ENCODE data around the gene FERMT1. TPM values are rescaled to one million over a fixed set of nuclear protein-coding genes. Genes with fewer than 3 reads are reported as not detected.

The FERMT1 gene
- polyA plus RNA-seq, 3 donors, result not detected

DNA sequence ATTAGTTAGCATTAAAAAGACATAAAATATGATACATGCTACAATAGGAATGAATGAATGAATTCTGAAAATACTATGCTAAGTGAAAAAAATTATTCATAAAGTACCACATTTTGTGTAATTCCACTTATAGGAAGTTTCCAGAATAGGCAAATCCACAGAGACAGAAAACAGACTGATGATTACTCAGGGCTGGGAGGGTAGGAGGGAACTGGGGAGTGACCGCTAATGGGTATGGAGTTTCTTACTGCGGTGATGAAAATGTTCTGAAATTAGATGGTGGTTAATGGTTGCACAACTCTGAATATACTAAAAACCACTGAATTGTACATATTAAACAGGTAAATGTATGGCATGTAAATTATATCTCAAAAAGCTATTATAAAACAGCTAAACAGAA is 22.6 kb downstream of the FERMT1 start:
- Histone ChIP-seq H3K36me3 (replicated peaks in 1 of 2; ENCODE audit: control insufficient read depth in 1 of 2, insufficient read depth in 2 of 2, low read length in 2 of 2) (no peaks in the 10 kb centered on the region), H3K9me3 (replicated peaks in 1 of 2; ENCODE audit: control insufficient read depth in 1 of 2, insufficient read depth in 1 of 2, low read length in 2 of 2) (no peaks in the 10 kb centered on the region), H3K79me2 (ENCODE audit: insufficient read depth, low read length) (no peaks in the 10 kb centered on the region), H4K20me1 (ENCODE audit: insufficient read depth, low read length) (no peaks in the 10 kb centered on the region), H3K27me3 (ENCODE audit: control insufficient read depth in 2 of 2, insufficient read depth in 2 of 2, low read length in 2 of 2) (no peaks in the 10 kb centered on the region), H3K4me1 (ENCODE audit: control insufficient read depth in 1 of 2, insufficient read depth in 2 of 2, low read length in 2 of 2) (peaks cover 0 to 8% of the 10 kb centered on the region in 2 donors), H3K27ac (ENCODE audit: low read depth in 1 of 2, low read length in 2 of 2) (no peak overlapping the region), H2AFZ (ENCODE audit: insufficient read depth, low read depth, low read length, poor library complexity, severe bottlenecking) (no peak overlapping the region), H3K9ac (ENCODE audit: insufficient read depth, low read length, poor library complexity, severe bottlenecking) (no peak overlapping the region), H3K4me3 (replicated peaks in 1 of 3; ENCODE audit: low read depth in 2 of 3, low read length in 3 of 3) (no peak overlapping the region), H3K4me2 (replicated peaks; ENCODE audit: extremely low read depth, low read length, poor library complexity, severe bottlenecking) (no peak overlapping the region)
- no peak overlapping the region for H3K4me3 Mint-ChIP-seq
- H3K27ac Mint-ChIP-seq, result no peak overlapping the region
- H3K36me3 Mint-ChIP-seq, result no peaks in the 10 kb centered on the region
- intact Hi-C loops (cut with micrococcal nuclease), result no loop called here
- H3K27me3 Mint-ChIP-seq (ENCODE audit: low read depth in 3 of 3), result peaks cover 0 to 1% (median 0%) of the 10 kb centered on the region in 3 donors
- H3K4me1 Mint-ChIP-seq, result peaks cover 10% of the 10 kb centered on the region
- no peaks in the 10 kb centered on the region for H3K9me3 Mint-ChIP-seq
- no peak for DNase-seq
- TF ChIP-seq, protein P1, sequence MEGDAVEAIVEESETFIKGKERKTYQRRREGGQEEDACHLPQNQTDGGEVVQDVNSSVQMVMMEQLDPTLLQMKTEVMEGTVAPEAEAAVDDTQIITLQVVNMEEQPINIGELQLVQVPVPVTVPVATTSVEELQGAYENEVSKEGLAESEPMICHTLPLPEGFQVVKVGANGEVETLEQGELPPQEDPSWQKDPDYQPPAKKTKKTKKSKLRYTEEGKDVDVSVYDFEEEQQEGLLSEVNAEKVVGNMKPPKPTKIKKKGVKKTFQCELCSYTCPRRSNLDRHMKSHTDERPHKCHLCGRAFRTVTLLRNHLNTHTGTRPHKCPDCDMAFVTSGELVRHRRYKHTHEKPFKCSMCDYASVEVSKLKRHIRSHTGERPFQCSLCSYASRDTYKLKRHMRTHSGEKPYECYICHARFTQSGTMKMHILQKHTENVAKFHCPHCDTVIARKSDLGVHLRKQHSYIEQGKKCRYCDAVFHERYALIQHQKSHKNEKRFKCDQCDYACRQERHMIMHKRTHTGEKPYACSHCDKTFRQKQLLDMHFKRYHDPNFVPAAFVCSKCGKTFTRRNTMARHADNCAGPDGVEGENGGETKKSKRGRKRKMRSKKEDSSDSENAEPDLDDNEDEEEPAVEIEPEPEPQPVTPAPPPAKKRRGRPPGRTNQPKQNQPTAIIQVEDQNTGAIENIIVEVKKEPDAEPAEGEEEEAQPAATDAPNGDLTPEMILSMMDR (IDR thresholded peaks at IDR 0.05), result no peak
- no CpG with 5 or more reads among the region's 2 CpGs for WGBS (ENCODE audit: insufficient coverage)

DNA sequence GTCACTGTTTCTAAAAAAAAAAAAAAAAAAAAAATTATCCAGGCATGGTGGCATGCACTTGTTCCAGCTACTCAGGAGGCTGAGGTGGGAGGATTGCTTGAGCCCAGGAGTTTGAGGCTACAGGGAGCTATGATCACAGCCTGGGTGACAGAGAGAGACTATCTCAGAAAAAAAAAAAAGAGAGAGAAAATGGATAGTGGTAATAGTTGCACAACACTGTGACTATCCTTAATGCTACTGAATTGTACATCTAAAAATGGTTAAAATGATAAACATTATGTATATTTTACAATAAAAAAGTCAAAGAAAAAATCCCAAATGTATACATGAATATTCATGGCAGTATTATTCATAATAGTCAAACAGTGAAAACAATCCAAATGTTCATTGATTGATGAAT is 23.0 kb downstream of the FERMT1 start:
- TF ChIP-seq, protein P1 (IDR thresholded peaks at IDR 0.05), result no peak
- H3K79me2 ChIP-seq (ENCODE audit: insufficient read depth, low read length), result no peaks in the 10 kb centered on the region
- no peak overlapping the region for H2AFZ ChIP-seq (ENCODE audit: insufficient read depth, low read depth, low read length, poor library complexity, severe bottlenecking)
- no peak overlapping the region for H3K4me3 ChIP-seq (replicated peaks in 1 of 3; ENCODE audit: low read depth in 2 of 3, low read length in 3 of 3)
- no peak for DNase-seq
- no peaks in the 10 kb centered on the region for H3K27me3 ChIP-seq (ENCODE audit: control insufficient read depth in 2 of 2, insufficient read depth in 2 of 2, low read length in 2 of 2)
- Mint-ChIP-seq H3K4me3 (no peak overlapping the region), H3K4me1 (peaks cover 10% of the 10 kb centered on the region), H3K27me3 (ENCODE audit: low read depth in 3 of 3) (peaks cover 0 to 1% (median 0%) of the 10 kb centered on the region in 3 donors), H3K36me3 (no peaks in the 10 kb centered on the region), H3K9me3 (no peaks in the 10 kb centered on the region), H3K27ac (no peak overlapping the region)
- peaks cover 0 to 8% of the 10 kb centered on the region in 2 donors for H3K4me1 ChIP-seq (ENCODE audit: control insufficient read depth in 1 of 2, insufficient read depth in 2 of 2, low read length in 2 of 2)
- no peak overlapping the region for H3K9ac ChIP-seq (ENCODE audit: insufficient read depth, low read length, poor library complexity, severe bottlenecking)
- no peak overlapping the region for H3K27ac ChIP-seq (ENCODE audit: low read depth in 1 of 2, low read length in 2 of 2)
- intact Hi-C loops (cut with micrococcal nuclease), result no loop called here
- no peaks in the 10 kb centered on the region for H3K36me3 ChIP-seq (replicated peaks in 1 of 2; ENCODE audit: control insufficient read depth in 1 of 2, insufficient read depth in 2 of 2, low read length in 2 of 2)
- H3K9me3 ChIP-seq (replicated peaks in 1 of 2; ENCODE audit: control insufficient read depth in 1 of 2, insufficient read depth in 1 of 2, low read length in 2 of 2), result no peaks in the 10 kb centered on the region
- H3K4me2 ChIP-seq (replicated peaks; ENCODE audit: extremely low read depth, low read length, poor library complexity, severe bottlenecking), result no peak overlapping the region
- H4K20me1 ChIP-seq (ENCODE audit: insufficient read depth, low read length), result no peaks in the 10 kb centered on the region
